Stimulated activated CD4-positive, alpha-beta T cell treated with anti-CD3 and anti-CD28 coated beads, Interleukin-1b, Interleukin-23, amount 100 ng/mL, for 1 hour (primary cell): ENCODE results near the gene CD2.
"Not testable (repeated sequence)": the region's sequence is repeated elsewhere in the genome, so short reads cannot be mapped to it uniquely, and the experiment has no call there.

Experiments used
- DNase-seq, 2 donors: peaks; one replicate each; pipeline ENCODE4 v3.0.0-alpha.2; 2020; ENCODE audit warnings: low read depth in 2 of 2

CD2 gene

GRCh38 chr1:116731439-116731838 is 22.8 kb upstream of the CD2 start:
- no peak for DNase-seq

- DNase-seq = no peak
These were observed 21.5 kb upstream of the CD2 start for GRCh38 chr1:116732726-116733125.

- no peak for DNase-seq
These were observed 20.5 kb upstream of the CD2 start for GRCh38 chr1:116733476-116734365.

GRCh38 chr1:116735246-116735645 is 19.0 kb upstream of the CD2 start:
- DNase-seq = no peak

- peak in 1 of 2 donors; percentile 44 for DNase-seq
These were observed 17.0 kb upstream of the CD2 start for GRCh38 chr1:116737020-116737854.

- no peak for DNase-seq
These were observed 16.3 kb upstream of the CD2 start for GRCh38 chr1:116737855-116738321.

- DNase-seq = peak in 1 of 2 donors; percentile 34
These were observed 15.4 kb upstream of the CD2 start for GRCh38 chr1:116738673-116739370.

- no peak for DNase-seq
These were observed 14.7 kb upstream of the CD2 start for GRCh38 chr1:116739371-116740012.

- DNase-seq = no peak
These were observed 13.9 kb upstream of the CD2 start for GRCh38 chr1:116740296-116740695.

GRCh38 chr1:116740746-116741145 is 13.5 kb upstream of the CD2 start:
- DNase-seq = no peak

- no peak for DNase-seq
These were observed 12.2 kb upstream of the CD2 start for GRCh38 chr1:116741836-116742565.

- no peak for DNase-seq
These were observed 10.7 kb upstream of the CD2 start for GRCh38 chr1:116743535-116743934.

- no peak for DNase-seq
These were observed 6.0 kb upstream of the CD2 start for GRCh38 chr1:116748272-116748671.

- no peak for DNase-seq
These were observed 3.1 kb upstream of the CD2 start for GRCh38 chr1:116751146-116751545.

- DNase-seq = no peak
These were observed 2.6 kb upstream of the CD2 start for GRCh38 chr1:116751621-116752020.

- no peak for DNase-seq
These were observed 918 bp upstream of the CD2 start for GRCh38 chr1:116753312-116753711.

- no peak for DNase-seq
These were observed 836 bp downstream of the CD2 start for GRCh38 chr1:116755066-116755465.

- no peak for DNase-seq
These were observed 1.5 kb downstream of the CD2 start for GRCh38 chr1:116755681-116756080.

GRCh38 chr1:116756092-116756491 is 1.9 kb downstream of the CD2 start:
- DNase-seq = not testable (repeated sequence)

GRCh38 chr1:116758456-116758815 is 4.2 kb downstream of the CD2 start:
- not testable (repeated sequence) for DNase-seq

- DNase-seq = no peak
These were observed 5.4 kb downstream of the CD2 start for GRCh38 chr1:116759636-116760035.
